GM19372 (cell line): Measurements from ENCODE around the gene SPAG16.

Experiments used
- ATAC-seq: cut with Tn5 transposase; IDR thresholded peaks from one replicate; pipeline ENCODE4 v1.9.1; 2021; ENCODE audit warnings: mild to moderate bottlenecking, low read depth, moderate library complexity; ENCODE audit not compliant: unreplicated experiment

Gene SPAG16

GRCh38 chr2:214128040-214128439 lies 843.8 kb downstream of the SPAG16 start:
- ATAC-seq, result no peak

GRCh38 chr2:214130114-214130513 lies 845.9 kb downstream of the SPAG16 start:
- ATAC-seq, result no peak

- no peak for ATAC-seq
Observed at GRCh38 chr2:214135966-214136365, 851.7 kb downstream of the SPAG16 start.

- ATAC-seq, result no peak
Observed at GRCh38 chr2:214138779-214139178, 854.5 kb downstream of the SPAG16 start.

- no peak for ATAC-seq
Observed at GRCh38 chr2:214139630-214140284, 855.5 kb downstream of the SPAG16 start.

- no peak for ATAC-seq
Observed at GRCh38 chr2:214156971-214157370, 872.7 kb downstream of the SPAG16 start.

- no peak for ATAC-seq
Observed at GRCh38 chr2:214158851-214159250, 874.6 kb downstream of the SPAG16 start.

- no peak for ATAC-seq
Observed at GRCh38 chr2:214169281-214169680, 885.0 kb downstream of the SPAG16 start.

GRCh38 chr2:214169736-214170135 lies 885.5 kb downstream of the SPAG16 start:
- ATAC-seq, result no peak

GRCh38 chr2:214174563-214174962 lies 890.3 kb downstream of the SPAG16 start:
- no peak for ATAC-seq

GRCh38 chr2:214180071-214180470 lies 895.8 kb downstream of the SPAG16 start:
- ATAC-seq, result no peak

- no peak for ATAC-seq
Observed at GRCh38 chr2:214180686-214181085, 896.4 kb downstream of the SPAG16 start.

GRCh38 chr2:214184461-214184860 lies 900.2 kb downstream of the SPAG16 start:
- no peak for ATAC-seq

- no peak for ATAC-seq
Observed at GRCh38 chr2:214185546-214185945, 901.3 kb downstream of the SPAG16 start.

- no peak for ATAC-seq
Observed at GRCh38 chr2:214192711-214193110, 908.4 kb downstream of the SPAG16 start.

GRCh38 chr2:214193943-214194342 lies 909.7 kb downstream of the SPAG16 start:
- no peak for ATAC-seq

GRCh38 chr2:214196260-214196659 lies 912.0 kb downstream of the SPAG16 start:
- ATAC-seq, result no peak

GRCh38 chr2:214201892-214202291 lies 917.6 kb downstream of the SPAG16 start:
- ATAC-seq, result no peak

GRCh38 chr2:214203214-214203613 lies 919.0 kb downstream of the SPAG16 start:
- no peak for ATAC-seq

GRCh38 chr2:214203744-214204289 lies 919.6 kb downstream of the SPAG16 start:
- ATAC-seq, result no peak

- no peak for ATAC-seq
Observed at GRCh38 chr2:214215107-214215506, 930.8 kb downstream of the SPAG16 start.

GRCh38 chr2:214217136-214217535 lies 932.9 kb downstream of the SPAG16 start:
- no peak for ATAC-seq
